RWPE1 (cell line): ENCODE data around the gene CDCP1.

Source experiments
- CTCF ChIA-PET: fragments of 350-600 bp; sonication (Branson Sonifier 250); formaldehyde crosslinking; extraction: SDS; loops from one replicate; lab custom pipeline; 2021; lab: Yijun Ruan, JAX
- POLR2A ChIA-PET: fragments of 400-600 bp; formaldehyde crosslinking; extraction: SDS; loops from one replicate; lab custom pipeline; 2020; ENCODE audit warnings: antibody characterized with exemption; ENCODE audit not compliant: low non-redundant PET; lab: Yijun Ruan, JAX
- DNase-seq: peaks from one replicate; pipeline ENCODE4 v3.0.0; 2012; ENCODE audit warnings: low spot score
- H3K27ac ChIP-seq: fragments of 450-650 bp; 2 replicates; pipeline ENCODE4 v1.5.1; 2017
- TF ChIP-seq, protein P1 (sequence below): fragments of 450-650 bp; conservative IDR thresholded peaks from 2 replicates; pipeline ENCODE4 v1.5.1; 2017; ENCODE audit warnings: low read depth, mild to moderate bottlenecking

CDCP1 gene

DNA sequence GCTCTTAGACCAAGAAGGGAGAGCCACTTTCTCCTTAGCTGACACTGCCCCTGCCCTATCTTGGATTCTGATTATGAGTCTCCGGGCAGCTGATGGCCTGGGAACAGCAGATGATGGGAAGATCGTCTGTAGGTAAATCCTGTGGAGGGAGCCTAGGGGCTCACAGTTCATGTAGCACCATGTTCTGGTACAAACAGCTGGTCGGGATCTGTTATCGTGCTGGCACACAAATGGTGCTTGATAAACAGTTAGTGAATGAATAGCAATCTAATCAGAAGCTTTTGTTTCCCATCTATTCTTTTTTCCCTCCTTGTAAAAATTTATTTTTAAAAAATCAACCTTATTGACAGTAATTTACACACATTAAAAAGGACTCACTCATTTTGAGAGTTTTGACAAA, 26.8 kb downstream of the CDCP1 start:
- DNase-seq: no peak
- no peak overlapping the region for H3K27ac ChIP-seq
- POLR2A ChIA-PET: no interaction called here
- CTCF ChIA-PET: no interaction called here
- TF ChIP-seq, protein P1, sequence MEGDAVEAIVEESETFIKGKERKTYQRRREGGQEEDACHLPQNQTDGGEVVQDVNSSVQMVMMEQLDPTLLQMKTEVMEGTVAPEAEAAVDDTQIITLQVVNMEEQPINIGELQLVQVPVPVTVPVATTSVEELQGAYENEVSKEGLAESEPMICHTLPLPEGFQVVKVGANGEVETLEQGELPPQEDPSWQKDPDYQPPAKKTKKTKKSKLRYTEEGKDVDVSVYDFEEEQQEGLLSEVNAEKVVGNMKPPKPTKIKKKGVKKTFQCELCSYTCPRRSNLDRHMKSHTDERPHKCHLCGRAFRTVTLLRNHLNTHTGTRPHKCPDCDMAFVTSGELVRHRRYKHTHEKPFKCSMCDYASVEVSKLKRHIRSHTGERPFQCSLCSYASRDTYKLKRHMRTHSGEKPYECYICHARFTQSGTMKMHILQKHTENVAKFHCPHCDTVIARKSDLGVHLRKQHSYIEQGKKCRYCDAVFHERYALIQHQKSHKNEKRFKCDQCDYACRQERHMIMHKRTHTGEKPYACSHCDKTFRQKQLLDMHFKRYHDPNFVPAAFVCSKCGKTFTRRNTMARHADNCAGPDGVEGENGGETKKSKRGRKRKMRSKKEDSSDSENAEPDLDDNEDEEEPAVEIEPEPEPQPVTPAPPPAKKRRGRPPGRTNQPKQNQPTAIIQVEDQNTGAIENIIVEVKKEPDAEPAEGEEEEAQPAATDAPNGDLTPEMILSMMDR: no peak

DNA sequence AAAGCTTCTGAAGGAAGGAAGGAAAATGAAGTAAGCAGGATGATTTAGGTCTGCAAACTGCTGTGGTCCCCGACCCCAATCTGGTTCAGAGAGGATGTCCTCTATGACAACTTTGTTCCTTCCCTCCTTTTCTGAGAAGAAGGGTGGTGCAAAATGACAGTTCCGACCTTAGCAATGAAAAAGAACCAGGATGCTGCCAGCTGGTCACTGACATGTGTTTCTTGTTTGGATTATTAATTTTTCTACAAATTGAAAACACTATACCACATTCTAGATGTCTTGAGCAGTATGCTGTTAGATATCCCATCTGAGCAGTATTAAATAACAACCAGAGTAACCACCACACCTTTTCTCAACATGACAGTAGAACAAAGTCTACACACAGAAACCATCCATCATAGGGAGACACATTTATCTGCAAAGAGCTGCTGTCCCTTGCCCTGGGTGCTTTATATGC, 27.5 kb downstream of the CDCP1 start:
- no peak overlapping the region for H3K27ac ChIP-seq
- ChIA-PET CTCF (no interaction called here), POLR2A (no interaction called here)
- no peak for DNase-seq
- TF ChIP-seq, protein P1: no peak

DNA sequence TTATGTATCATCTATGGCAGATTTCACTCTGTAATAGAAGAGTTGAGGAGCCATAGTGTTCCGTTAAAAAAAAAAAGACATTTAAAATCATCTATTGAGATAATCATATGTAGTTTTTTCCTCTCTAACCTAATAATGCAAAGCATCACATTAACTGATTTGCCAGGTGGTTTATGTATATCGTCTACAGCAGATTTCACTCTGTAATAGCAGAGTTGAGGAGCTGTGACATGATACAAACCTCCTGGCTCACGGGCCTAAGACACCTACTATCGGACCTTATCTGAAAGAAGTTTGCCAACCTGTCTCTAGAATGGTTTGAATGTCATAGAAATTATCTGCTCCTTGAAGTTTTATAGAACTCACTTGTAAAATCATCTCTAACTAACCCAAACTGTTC, 29.8 kb downstream of the CDCP1 start:
- TF ChIP-seq, protein P1: no peak
- POLR2A ChIA-PET: no interaction called here

DNA sequence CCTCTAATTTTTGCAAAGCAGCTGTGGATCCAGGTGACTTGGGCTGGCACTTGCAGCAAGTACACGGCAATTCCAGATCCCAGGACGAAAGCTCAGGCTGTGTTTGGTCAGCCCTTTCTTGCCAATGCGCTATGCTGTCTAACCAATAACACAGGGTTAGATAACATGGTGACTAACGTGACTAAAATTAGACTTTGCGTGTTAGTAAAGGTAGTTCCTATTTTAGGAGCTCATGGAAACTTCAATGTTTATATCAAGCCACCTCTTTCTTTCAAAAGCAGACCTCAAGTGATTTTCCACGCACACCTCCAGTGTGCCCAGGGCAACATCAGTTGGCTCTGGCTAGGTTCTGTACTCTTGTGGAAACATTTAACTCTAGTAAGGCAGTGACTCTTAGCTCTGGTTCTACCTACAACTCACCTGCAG, 32.5 kb downstream of the CDCP1 start:
- H3K27ac ChIP-seq: no peak overlapping the region
- ChIA-PET CTCF (no interaction called here), POLR2A (no interaction called here)

More for the DNA sequence above, 29.8 kb downstream of the CDCP1 start:
- H3K27ac ChIP-seq: no peak overlapping the region
- CTCF ChIA-PET: no interaction called here
- DNase-seq: no peak

DNA sequence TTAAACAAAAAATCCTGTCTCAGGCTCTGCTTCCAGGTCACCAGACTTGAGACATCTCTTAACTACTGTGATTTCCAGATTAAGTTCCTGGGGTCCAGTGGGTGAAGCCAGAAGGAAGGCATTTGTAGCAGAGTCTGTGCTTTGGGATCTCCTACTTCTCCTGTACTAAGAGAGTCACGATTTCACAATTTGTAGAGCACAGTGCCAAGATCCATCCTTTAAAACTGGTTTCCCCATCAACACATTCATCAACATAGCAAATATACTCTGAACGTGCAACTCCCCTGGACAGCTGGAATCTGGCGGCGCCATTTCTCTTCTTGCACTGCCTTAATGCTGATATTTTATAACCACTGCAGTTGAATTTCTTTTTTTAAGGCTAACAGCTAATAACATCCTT, 33.2 kb downstream of the CDCP1 start:
- POLR2A ChIA-PET: no interaction called here
- no peak overlapping the region for H3K27ac ChIP-seq
- DNase-seq: no peak

More for the DNA sequence above, 32.5 kb downstream of the CDCP1 start:
- TF ChIP-seq, protein P1: no peak
- DNase-seq: no peak

DNA sequence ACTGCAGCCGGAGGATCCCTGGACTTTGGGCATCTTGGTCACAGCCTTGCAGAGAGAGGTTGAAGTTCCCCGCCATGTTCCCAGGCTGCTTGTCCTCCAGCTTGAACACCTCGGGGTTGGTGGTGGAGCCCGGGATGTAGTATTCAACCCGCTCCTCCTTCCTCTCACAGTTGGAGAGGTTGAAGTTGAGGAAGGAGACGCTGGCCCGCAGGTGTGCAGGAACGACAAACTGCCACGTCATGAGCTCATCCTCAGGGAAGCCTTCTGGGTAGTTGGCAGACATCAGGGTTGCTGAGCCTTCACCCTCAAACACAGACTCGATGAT, 35.7 kb downstream of the CDCP1 start:
- H3K27ac ChIP-seq: no peak overlapping the region; the same call in 1 of the 2 replicates
- ChIA-PET CTCF (interaction anchor here (1.2 kb wide), 1 partner anchor 35 kb away, joined by 3 read pairs; no protein-coding TSS in a partner anchor), POLR2A (no interaction called here)
- TF ChIP-seq, protein P1: no peak
- DNase-seq: no peak

More for the DNA sequence above, 33.2 kb downstream of the CDCP1 start:
- CTCF ChIA-PET: no interaction called here
- TF ChIP-seq, protein P1: no peak
